Medulla oblongata (tissue), 1 donor: ENCODE results near the gene GSAP.

Experiments used
- DNase-seq: peaks from one replicate; pipeline ENCODE4 v3.0.0-alpha.2; 2015; ENCODE audit errors: extremely low spot score

The GSAP gene

GRCh38 chr7:77407906-77408305, 8.2 kb downstream of the GSAP start:
- DNase-seq = no peak

DNA sequence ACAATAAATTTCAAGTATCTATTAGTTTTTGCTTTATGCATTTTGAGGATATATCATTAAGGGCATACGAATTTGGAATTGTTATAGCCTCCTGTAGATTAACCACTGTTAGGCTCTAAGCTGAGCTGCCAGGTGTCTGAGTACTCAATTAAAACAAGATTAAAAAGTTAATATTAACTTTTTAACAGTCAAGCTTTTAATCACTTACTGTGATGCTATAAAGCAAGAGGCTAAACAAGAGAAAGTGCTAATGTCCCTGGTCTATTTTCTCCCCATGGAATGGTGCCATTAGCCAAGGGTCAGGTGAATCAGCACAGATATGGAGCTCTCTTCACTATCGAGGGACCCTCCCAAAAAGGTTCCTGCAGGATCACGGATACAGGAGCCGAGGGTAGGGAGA, 9.7 kb downstream of the GSAP start:
- DNase-seq = no peak

GRCh38 chr7:77404641-77405040, 11.5 kb downstream of the GSAP start:
- no peak for DNase-seq

GRCh38 chr7:77403957-77404356, 12.2 kb downstream of the GSAP start:
- no peak for DNase-seq

GRCh38 chr7:77402818-77403217, 13.3 kb downstream of the GSAP start:
- no peak for DNase-seq

- no peak for DNase-seq
Measured at GRCh38 chr7:77401002-77401401, 15.1 kb downstream of the GSAP start.

DNA sequence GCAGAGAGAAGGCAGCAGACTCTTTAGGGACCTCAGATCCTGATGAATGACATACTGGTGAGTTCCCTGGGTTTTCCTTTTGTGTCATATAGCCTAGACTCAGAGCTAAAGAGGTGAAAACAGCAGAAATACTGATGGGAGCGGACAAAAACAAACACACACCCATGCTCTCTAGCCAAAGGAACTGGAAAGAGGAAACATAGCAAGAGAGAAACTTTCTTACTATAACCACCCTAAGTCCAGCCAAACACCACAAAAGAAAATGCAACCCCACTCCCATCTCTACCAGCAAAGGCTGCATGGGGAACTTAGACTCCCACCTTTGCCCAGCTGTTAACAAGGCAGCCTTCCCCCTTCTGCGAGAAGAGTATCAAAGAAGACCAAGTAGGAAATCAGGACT, 16.3 kb downstream of the GSAP start:
- peak; percentile 53 for DNase-seq

- no peak for DNase-seq
Measured at GRCh38 chr7:77396894-77397547, 19.1 kb downstream of the GSAP start.

DNA sequence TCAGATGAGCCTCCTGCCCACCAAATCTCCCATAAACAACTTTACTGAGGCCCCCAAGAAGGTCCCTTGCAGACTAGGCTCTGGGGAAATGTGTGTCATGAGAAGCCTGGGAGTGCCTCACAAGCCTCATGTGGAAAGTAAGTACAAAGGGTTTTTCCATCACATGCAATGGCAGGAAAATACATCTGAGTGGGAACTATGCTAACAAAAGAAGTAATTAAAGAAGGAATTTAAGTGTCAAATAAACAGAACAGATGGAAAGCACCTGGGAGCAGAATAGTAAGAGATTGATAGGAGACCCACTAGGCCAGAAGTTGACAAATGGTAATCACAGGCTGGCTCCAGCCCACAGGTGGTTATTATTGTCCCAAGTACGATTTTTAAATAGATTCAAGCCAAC, 20.5 kb downstream of the GSAP start:
- no peak for DNase-seq

DNA sequence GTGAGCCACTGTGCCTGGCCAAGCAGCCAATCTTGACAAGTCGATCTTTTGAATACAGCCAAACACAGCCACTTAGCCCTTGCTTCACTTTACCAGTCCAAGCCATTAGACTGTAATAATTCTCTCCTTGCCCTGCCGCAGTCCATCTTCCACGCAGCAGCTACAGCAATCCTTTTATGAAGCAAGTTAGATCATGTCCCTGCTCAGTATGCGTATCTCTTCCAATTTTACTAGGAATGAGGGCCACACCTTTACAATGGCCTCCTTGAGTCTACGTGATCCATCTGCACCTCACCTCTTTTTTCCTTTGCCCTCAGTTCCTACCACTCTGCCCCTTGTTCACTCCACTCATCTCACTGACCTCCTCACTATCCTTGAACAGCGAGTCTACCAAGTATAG, 22.2 kb downstream of the GSAP start:
- DNase-seq = no peak

DNA sequence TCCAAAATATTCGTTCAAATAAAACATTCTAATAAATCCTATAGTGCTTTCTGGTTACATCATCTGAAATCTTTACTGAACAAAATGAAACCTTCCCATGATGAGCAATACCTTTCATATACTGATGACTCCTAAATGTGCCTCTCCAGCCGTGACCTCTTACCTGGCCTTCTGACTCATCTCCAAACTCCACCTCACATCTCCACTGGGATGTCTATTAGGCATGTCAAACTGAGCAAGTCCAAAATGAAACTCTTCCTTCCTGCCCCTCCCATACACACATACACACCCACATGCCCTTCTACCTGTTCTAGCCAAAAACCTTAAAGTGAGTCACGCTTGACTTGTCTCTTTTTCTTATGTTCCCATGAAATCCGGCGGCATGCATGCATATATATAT, 22.9 kb downstream of the GSAP start:
- DNase-seq = no peak

DNA sequence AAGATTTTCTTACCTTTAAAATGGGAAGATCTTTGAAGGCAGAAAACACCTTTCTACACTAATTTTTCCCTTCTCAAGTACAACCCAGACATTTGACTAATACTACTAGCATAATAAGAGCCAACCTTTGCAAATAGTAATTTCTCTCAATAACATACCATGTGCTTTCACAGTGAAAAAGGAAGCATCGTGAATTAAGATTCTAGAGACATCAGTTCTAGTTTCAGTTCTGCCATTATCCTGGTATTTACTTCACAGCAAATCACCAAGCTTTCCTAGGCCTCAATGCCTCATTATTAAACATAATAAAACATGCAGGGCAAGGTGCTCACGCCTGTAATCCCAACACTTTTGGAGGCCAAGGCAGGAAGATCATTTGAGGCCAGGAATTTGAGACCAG, 24.9 kb downstream of the GSAP start:
- peak; percentile 32 for DNase-seq

GRCh38 chr7:77388055-77388641, 28.0 kb downstream of the GSAP start:
- no peak for DNase-seq

- no peak for DNase-seq
Measured at GRCh38 chr7:77386165-77386822, 29.9 kb downstream of the GSAP start.

DNA sequence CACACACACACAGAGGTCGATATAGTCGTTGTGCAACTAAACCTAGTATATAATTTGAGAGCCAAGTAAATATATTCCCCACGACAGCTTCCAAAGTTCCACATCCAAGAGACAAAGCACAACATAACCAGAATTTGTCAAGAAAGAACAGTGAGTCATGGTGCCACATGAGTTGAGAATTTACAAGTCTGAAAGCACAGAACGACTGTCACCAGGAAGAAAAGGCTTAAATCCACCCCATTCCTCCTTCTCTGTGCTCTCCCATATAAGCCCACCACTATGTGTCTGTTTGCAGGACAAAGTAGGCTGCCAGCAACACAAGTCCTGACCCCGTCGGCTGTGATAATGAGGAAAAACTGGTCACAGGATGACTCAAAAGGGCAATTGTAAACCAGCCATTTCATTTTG, 32.8 kb downstream of the GSAP start:
- no peak for DNase-seq

DNA sequence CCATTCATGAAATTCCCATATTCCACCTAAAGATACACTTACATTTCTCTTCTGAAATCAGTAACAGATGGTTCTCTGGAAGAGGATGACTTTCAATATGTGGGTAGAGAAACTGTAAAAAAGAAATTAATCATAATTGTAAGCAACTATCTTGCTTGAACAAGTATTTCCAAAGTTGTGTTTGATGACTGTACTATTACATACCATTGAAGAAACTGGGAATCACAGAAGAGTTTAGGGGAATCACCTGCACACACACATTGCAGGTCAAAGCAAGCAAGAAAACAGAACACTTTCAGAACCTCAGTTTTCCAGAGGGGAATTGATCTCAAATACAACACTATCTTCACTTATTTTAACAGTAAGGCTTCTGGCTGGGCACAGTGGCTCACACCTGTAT, 33.6 kb downstream of the GSAP start:
- DNase-seq = no peak

DNA sequence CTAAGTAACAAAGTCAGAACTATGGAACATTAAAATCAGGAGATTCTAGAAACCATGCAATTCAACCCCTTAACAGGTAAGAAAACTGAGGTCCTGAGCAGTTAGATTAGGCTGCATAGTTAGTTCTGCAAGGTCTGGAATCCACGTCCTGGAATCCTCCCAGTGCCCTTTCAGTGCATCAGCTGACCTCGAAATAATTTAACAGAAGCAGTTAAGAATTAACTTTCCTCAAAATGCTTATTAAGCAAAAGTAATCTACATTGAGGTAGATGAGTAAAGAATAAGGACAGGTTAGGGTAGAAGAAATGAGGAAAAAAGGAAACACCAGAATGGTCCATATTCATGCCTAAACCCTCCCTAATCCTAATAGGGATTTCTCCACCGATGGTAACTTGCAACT, 37.6 kb downstream of the GSAP start:
- DNase-seq = no peak

DNA sequence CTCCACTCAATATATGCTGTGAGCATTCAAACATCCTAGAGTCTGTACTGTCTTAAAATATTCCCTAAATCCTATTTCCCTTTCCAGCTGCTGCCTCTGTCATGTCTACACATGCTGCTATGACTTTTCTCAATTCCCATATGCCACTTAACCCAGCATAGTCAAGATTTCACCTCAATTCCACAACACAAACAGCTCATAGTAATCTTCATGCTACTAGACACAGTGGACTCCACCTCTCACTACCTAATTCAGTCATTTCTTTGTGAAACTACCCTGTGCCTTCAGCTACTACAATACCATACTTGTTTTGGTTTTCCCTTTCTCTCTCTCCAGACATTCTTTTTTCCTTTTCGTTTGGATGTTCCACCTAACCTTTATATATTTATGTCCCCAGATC, 45.5 kb downstream of the GSAP start:
- no peak for DNase-seq

GRCh38 chr7:77368974-77369373, 47.2 kb downstream of the GSAP start:
- DNase-seq = no peak

DNA sequence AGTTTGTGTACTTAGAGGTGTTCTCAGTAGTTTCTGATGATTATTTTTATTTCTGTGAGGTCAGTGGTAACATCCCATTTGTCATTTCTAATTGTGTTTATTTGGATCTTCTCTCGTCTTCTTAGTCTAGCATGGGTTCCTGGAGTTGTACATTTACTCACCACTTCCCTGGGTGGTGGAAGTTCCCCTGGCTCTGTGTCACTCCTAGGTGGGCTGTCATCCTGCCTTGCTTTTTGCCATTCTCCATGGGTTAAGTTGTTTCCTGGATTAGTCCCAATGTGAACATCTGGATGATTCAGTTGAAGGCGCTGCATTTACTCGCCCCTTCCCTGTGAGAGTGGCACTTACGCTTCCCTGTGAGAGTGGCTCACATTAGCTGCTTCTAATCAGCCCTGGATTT, 48.2 kb downstream of the GSAP start:
- no peak for DNase-seq

DNA sequence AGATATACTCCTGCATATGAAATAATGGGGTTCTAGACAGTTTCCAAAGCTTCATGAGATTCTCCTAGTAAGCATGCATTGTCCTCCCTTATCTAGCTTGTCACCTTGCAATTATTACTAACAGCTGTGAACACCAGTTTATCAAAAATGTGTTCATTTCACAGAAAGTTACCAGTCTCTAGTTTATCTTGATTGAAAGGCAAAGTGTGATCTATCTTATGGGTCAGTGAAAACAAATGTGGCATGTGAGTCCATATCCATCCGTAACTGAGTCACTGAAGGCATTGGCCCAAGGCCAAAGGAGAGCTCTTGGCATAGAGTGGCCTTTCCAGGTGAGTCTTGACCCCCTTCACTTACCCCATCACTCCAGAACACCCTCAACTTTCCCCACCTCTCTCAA, 53.2 kb downstream of the GSAP start:
- no peak for DNase-seq

GRCh38 chr7:77360969-77361368, 55.2 kb downstream of the GSAP start:
- no peak for DNase-seq

GRCh38 chr7:77360104-77360503, 56.0 kb downstream of the GSAP start:
- no peak for DNase-seq

DNA sequence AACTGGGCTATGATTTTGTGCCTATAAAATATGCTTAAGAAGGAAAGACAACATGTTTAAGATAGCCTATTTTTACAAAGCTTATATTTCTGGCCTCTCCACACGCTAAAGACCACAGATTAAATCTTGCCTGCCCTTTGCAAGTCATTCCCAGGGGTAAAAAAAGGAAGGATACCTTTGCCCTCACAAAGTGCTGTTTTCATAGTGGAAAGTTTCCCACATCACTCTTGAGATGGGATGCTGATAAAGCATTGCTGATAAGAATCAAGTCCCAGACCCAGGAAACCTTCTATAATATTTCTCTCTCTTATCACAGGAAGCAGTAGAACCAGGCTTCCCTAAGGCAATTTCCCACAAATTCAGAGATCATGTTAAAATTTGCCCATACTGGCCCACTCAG, 56.5 kb downstream of the GSAP start:
- no peak for DNase-seq
